Measurements from ENCODE around the gene TRIM41. TPM values are rescaled to one million over a fixed set of nuclear protein-coding genes. Genes with fewer than 3 reads are reported as not detected.
A peak's percentile ranks its signal among the peaks of the same experiment; 100 is the strongest.

Gene TRIM41
- total and polyA plus RNA-seq, 2 of the 13 experiments (the other 11 are each of a cell fraction or from before 2014, with no cell fraction given) = 10.2 to 16.7 TPM

GRCh38 chr5:181246276-181247049 lies 23.4 kb downstream of the TRIM41 start (continued):
- TF ChIP-seq, protein P1, sequence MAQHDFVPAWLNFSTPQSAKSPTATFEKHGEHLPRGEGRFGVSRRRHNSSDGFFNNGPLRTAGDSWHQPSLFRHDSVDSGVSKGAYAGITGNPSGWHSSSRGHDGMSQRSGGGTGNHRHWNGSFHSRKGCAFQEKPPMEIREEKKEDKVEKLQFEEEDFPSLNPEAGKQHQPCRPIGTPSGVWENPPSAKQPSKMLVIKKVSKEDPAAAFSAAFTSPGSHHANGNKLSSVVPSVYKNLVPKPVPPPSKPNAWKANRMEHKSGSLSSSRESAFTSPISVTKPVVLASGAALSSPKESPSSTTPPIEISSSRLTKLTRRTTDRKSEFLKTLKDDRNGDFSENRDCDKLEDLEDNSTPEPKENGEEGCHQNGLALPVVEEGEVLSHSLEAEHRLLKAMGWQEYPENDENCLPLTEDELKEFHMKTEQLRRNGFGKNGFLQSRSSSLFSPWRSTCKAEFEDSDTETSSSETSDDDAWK (CRISPR knock-in tag; IDR thresholded peaks at IDR 0.05) = no peak
- no peak for TF ChIP-seq CHCHD3 (CRISPR knock-in tag; IDR thresholded peaks at IDR 0.05)
- TF ChIP-seq ZNF619 (CRISPR knock-in tag; IDR thresholded peaks at IDR 0.05) = no peak
- TF ChIP-seq ZNF12 (CRISPR knock-in tag; IDR thresholded peaks at IDR 0.05) = peak; percentile 15; the same call in 1 of the 2 replicates
- no peak for TF ChIP-seq ZNF782 (CRISPR knock-in tag; IDR thresholded peaks at IDR 0.05; ENCODE audit: borderline replicate concordance)
- TF ChIP-seq, protein P2, sequence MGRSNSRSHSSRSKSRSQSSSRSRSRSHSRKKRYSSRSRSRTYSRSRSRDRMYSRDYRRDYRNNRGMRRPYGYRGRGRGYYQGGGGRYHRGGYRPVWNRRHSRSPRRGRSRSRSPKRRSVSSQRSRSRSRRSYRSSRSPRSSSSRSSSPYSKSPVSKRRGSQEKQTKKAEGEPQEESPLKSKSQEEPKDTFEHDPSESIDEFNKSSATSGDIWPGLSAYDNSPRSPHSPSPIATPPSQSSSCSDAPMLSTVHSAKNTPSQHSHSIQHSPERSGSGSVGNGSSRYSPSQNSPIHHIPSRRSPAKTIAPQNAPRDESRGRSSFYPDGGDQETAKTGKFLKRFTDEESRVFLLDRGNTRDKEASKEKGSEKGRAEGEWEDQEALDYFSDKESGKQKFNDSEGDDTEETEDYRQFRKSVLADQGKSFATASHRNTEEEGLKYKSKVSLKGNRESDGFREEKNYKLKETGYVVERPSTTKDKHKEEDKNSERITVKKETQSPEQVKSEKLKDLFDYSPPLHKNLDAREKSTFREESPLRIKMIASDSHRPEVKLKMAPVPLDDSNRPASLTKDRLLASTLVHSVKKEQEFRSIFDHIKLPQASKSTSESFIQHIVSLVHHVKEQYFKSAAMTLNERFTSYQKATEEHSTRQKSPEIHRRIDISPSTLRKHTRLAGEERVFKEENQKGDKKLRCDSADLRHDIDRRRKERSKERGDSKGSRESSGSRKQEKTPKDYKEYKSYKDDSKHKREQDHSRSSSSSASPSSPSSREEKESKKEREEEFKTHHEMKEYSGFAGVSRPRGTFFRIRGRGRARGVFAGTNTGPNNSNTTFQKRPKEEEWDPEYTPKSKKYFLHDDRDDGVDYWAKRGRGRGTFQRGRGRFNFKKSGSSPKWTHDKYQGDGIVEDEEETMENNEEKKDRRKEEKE (IDR thresholded peaks at IDR 0.05) = no peak
- TF ChIP-seq EZH2 (conservative IDR thresholded peaks at IDR 0.05; ENCODE audit: low read depth, low read length) = no peak
- no peak for TF ChIP-seq TCF12 (IDR thresholded peaks at IDR 0.05)
- no peak for TF ChIP-seq TCF12 (CRISPR knock-in tag; IDR thresholded peaks at IDR 0.05)
- no peak for TF ChIP-seq ZNF737 (CRISPR knock-in tag; IDR thresholded peaks at IDR 0.05; ENCODE audit: borderline replicate concordance)
- TF ChIP-seq ZNF672 (CRISPR knock-in tag; IDR thresholded peaks at IDR 0.05) = no peak
- 0 out of 2 replicates have a peak, but pooled peaks have one; percentile 11 for TF ChIP-seq ZNF773 (CRISPR knock-in tag; IDR thresholded peaks at IDR 0.05; ENCODE audit: borderline replicate concordance)
- no peak for TF ChIP-seq ZNF274 (CRISPR knock-in tag; IDR thresholded peaks at IDR 0.05)
- peak; percentile 8; the same call in 1 of the 2 replicates for TF ChIP-seq ZNF446 (CRISPR knock-in tag; IDR thresholded peaks at IDR 0.05)
- TF ChIP-seq MEIS2 (CRISPR knock-in tag; IDR thresholded peaks at IDR 0.05) = no peak
- TF ChIP-seq, protein P3, sequence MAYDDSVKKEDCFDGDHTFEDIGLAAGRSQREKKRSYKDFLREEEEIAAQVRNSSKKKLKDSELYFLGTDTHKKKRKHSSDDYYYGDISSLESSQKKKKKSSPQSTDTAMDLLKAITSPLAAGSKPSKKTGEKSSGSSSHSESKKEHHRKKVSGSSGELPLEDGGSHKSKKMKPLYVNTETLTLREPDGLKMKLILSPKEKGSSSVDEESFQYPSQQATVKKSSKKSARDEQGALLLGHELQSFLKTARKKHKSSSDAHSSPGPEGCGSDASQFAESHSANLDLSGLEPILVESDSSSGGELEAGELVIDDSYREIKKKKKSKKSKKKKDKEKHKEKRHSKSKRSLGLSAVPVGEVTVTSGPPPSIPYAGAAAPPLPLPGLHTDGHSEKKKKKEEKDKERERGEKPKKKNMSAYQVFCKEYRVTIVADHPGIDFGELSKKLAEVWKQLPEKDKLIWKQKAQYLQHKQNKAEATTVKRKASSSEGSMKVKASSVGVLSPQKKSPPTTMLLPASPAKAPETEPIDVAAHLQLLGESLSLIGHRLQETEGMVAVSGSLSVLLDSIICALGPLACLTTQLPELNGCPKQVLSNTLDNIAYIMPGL (CRISPR knock-in tag; IDR thresholded peaks at IDR 0.05; ENCODE audit: borderline replicate concordance in 1 of 2, low read depth in 1 of 2) = peak in 1 of 2 experiments; percentile 86
- no peak; the same call in 1 of the 2 replicates for TF ChIP-seq ZBTB7B (CRISPR knock-in tag; IDR thresholded peaks at IDR 0.05)
- TF ChIP-seq IRX3 (CRISPR knock-in tag; IDR thresholded peaks at IDR 0.05; ENCODE audit: borderline replicate concordance, low read depth) = no peak
- no peak for TF ChIP-seq ADNP (CRISPR knock-in tag; IDR thresholded peaks at IDR 0.05)
- peak; percentile 32; the same call in 1 of the 2 replicates for TF ChIP-seq PAX8 (CRISPR knock-in tag; IDR thresholded peaks at IDR 0.05; ENCODE audit: borderline replicate concordance)
- TF ChIP-seq ZNF878 (CRISPR knock-in tag; IDR thresholded peaks at IDR 0.05) = peak; percentile 43; the same call in 1 of the 2 replicates
- TF ChIP-seq ZNF841 (CRISPR knock-in tag; IDR thresholded peaks at IDR 0.05; ENCODE audit: borderline replicate concordance) = no peak
- peak; percentile 75; the same call in 1 of the 2 replicates for TF ChIP-seq ZSCAN30 (CRISPR knock-in tag; IDR thresholded peaks at IDR 0.05)
